ENCODE data around the gene TNFSF11. TPM values are rescaled to one million over a fixed set of nuclear protein-coding genes. Genes with fewer than 3 reads are reported as not detected.
A peak's percentile ranks its signal among the peaks of the same experiment; 100 is the strongest.

Gene TNFSF11
- total and polyA plus RNA-seq, 2 experiments from 2014 or later: 9.9 TPM

DNA sequence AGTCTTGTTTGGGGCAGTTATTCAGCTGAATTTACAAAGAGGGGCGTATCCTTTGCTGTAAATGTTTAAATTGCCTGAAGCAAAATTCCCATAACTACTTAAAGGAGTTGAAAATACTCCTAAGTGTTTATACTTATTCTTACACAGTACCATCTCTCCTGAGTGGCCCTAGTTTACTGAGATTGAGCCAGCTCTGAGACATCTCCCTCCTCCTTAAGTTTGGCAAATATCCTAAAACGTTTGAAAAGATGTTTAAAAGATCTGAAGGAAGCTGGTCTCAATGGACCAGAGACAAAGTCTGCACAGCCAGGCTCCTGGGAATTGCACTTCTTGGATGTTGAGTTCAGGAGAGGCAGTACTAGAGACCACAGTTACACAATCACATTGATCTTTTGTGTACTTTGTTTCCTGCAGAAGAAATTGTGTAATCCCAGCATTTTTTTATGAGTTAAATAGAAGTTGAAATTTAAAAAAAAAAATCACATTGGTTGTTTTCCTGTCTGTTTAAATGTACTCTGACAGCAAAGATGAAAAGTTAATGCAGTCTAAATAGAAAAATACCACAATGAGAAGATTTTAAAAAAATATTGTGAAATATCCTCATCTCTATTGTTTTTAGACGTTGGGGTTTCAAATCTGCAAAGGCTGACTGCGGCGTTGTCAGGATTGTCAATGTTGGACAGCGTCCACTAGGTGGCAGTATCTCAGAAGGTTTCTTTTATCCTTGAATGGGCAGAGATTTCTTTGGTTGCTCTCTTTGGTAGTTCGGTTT, 20.7 kb downstream of the TNFSF11 start:
- peaks cover 8% of the 10 kb centered on the region for H3K9me2 ChIP-seq (ENCODE audit: insufficient read depth)
- no peaks in the 10 kb centered on the region for H3K36me3 ChIP-seq (ENCODE audit: insufficient read depth)
- ATAC-seq (peak; percentile 36), DNase-seq (ENCODE audit: low spot score) (peak; percentile 89)
- Mint-ChIP-seq H3K4me1 (peaks cover 64% of the 10 kb centered on the region), H3K27me3 (ENCODE audit: insufficient read depth, low read depth, poor library complexity) (peaks cover 3% of the 10 kb centered on the region), H3K27ac (peak overlapping the region; percentile 90), H3K4me3 (peak overlapping the region; percentile 26; the same call in 1 of the 3 replicates), H3K36me3 (ENCODE audit: low read depth) (peaks cover 38% of the 10 kb centered on the region), H3K9me3 (no peaks in the 10 kb centered on the region)
- H3K4me1 ChIP-seq (ENCODE audit: insufficient read depth): peaks cover 53% of the 10 kb centered on the region
- no peak overlapping the region for H3K4me3 ChIP-seq
- H3F3A ChIP-seq (replicated peaks; ENCODE audit: low read depth): peaks cover 13% of the 10 kb centered on the region; the same call in 1 of the 2 replicates
- no peaks in the 10 kb centered on the region for H4K20me1 ChIP-seq (replicated peaks; ENCODE audit: insufficient read depth)
- H3K4me2 ChIP-seq: peak overlapping the region; percentile 19; the same call in 1 of the 2 replicates
- TF ChIP-seq, protein P1, sequence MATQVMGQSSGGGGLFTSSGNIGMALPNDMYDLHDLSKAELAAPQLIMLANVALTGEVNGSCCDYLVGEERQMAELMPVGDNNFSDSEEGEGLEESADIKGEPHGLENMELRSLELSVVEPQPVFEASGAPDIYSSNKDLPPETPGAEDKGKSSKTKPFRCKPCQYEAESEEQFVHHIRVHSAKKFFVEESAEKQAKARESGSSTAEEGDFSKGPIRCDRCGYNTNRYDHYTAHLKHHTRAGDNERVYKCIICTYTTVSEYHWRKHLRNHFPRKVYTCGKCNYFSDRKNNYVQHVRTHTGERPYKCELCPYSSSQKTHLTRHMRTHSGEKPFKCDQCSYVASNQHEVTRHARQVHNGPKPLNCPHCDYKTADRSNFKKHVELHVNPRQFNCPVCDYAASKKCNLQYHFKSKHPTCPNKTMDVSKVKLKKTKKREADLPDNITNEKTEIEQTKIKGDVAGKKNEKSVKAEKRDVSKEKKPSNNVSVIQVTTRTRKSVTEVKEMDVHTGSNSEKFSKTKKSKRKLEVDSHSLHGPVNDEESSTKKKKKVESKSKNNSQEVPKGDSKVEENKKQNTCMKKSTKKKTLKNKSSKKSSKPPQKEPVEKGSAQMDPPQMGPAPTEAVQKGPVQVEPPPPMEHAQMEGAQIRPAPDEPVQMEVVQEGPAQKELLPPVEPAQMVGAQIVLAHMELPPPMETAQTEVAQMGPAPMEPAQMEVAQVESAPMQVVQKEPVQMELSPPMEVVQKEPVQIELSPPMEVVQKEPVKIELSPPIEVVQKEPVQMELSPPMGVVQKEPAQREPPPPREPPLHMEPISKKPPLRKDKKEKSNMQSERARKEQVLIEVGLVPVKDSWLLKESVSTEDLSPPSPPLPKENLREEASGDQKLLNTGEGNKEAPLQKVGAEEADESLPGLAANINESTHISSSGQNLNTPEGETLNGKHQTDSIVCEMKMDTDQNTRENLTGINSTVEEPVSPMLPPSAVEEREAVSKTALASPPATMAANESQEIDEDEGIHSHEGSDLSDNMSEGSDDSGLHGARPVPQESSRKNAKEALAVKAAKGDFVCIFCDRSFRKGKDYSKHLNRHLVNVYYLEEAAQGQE (IDR thresholded peaks at IDR 0.05; ENCODE audit: unreplicated experiment): no peak
- TF ChIP-seq CTCF (conservative IDR thresholded peaks at IDR 0.05; ENCODE audit: low read depth in 2 of 2) (peak; percentile 84 to 96), ZNF331 (CRISPR knock-in tag; IDR thresholded peaks at IDR 0.05; ENCODE audit: low read depth) (no peak), NANOG (IDR thresholded peaks at IDR 0.05; ENCODE audit: borderline replicate concordance) (no peak), EZH2 (IDR thresholded peaks at IDR 0.05; ENCODE audit: low read depth, unreplicated experiment) (no peak), ZNF114 (CRISPR knock-in tag; IDR thresholded peaks at IDR 0.05) (no peak), POLR2AphosphoS5 (IDR thresholded peaks at IDR 0.05; ENCODE audit: low read depth) (no peak)
- TF ChIP-seq, protein P2, sequence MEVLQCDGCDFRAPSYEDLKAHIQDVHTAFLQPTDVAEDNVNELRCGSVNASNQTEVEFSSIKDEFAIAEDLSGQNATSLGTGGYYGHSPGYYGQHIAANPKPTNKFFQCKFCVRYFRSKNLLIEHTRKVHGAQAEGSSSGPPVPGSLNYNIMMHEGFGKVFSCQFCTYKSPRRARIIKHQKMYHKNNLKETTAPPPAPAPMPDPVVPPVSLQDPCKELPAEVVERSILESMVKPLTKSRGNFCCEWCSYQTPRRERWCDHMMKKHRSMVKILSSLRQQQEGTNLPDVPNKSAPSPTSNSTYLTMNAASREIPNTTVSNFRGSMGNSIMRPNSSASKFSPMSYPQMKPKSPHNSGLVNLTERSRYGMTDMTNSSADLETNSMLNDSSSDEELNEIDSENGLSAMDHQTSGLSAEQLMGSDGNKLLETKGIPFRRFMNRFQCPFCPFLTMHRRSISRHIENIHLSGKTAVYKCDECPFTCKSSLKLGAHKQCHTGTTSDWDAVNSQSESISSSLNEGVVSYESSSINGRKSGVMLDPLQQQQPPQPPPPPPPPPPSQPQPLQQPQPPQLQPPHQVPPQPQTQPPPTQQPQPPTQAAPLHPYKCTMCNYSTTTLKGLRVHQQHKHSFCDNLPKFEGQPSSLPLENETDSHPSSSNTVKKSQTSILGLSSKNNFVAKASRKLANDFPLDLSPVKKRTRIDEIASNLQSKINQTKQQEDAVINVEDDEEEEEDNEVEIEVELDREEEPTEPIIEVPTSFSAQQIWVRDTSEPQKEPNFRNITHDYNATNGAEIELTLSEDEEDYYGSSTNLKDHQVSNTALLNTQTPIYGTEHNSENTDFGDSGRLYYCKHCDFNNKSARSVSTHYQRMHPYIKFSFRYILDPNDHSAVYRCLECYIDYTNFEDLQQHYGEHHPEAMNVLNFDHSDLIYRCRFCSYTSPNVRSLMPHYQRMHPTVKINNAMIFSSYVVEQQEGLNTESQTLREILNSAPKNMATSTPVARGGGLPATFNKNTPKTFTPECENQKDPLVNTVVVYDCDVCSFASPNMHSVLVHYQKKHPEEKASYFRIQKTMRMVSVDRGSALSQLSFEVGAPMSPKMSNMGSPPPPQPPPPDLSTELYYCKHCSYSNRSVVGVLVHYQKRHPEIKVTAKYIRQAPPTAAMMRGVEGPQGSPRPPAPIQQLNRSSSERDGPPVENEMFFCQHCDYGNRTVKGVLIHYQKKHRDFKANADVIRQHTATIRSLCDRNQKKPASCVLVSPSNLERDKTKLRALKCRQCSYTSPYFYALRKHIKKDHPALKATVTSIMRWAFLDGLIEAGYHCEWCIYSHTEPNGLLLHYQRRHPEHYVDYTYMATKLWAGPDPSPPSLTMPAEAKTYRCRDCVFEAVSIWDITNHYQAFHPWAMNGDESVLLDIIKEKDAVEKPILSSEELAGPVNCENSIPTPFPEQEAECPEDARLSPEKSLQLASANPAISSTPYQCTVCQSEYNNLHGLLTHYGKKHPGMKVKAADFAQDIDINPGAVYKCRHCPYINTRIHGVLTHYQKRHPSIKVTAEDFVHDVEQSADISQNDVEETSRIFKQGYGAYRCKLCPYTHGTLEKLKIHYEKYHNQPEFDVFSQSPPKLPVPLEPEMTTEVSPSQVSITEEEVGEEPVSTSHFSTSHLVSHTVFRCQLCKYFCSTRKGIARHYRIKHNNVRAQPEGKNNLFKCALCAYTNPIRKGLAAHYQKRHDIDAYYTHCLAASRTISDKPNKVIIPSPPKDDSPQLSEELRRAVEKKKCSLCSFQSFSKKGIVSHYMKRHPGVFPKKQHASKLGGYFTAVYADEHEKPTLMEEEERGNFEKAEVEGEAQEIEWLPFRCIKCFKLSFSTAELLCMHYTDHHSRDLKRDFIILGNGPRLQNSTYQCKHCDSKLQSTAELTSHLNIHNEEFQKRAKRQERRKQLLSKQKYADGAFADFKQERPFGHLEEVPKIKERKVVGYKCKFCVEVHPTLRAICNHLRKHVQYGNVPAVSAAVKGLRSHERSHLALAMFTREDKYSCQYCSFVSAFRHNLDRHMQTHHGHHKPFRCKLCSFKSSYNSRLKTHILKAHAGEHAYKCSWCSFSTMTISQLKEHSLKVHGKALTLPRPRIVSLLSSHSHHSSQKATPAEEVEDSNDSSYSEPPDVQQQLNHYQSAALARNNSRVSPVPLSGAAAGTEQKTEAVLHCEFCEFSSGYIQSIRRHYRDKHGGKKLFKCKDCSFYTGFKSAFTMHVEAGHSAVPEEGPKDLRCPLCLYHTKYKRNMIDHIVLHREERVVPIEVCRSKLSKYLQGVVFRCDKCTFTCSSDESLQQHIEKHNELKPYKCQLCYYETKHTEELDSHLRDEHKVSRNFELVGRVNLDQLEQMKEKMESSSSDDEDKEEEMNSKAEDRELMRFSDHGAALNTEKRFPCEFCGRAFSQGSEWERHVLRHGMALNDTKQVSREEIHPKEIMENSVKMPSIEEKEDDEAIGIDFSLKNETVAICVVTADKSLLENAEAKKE (CRISPR knock-in tag; IDR thresholded peaks at IDR 0.05): no peak
- H2AFZ ChIP-seq: no peak overlapping the region
- no peaks in the 10 kb centered on the region for H3K27me3 ChIP-seq (ENCODE audit: insufficient read depth)
- peak overlapping the region; percentile 82 for H3K27ac ChIP-seq (ENCODE audit: low read depth)
- H3K79me2 ChIP-seq (replicated peaks; ENCODE audit: insufficient read depth): peaks cover 44% of the 10 kb centered on the region
